Measurements from ENCODE around the gene GPR61. TPM values are rescaled to one million over a fixed set of nuclear protein-coding genes. Genes with fewer than 3 reads are reported as not detected.

Gene GPR61
- total RNA-seq, 1 donor from 2014 or later = 0.43 TPM

- H3K27me3 Mint-ChIP-seq (ENCODE audit: low read depth) = peaks cover 2% of the 10 kb centered on the region
- no peaks in the 10 kb centered on the region for H3K9me3 Mint-ChIP-seq
- DNase-seq (ENCODE audit: low spot score) = peak; percentile 80
- H3K4me3 Mint-ChIP-seq (ENCODE audit: low read depth) = peak overlapping the region; percentile 99
- peaks cover 36% of the 10 kb centered on the region for H3K4me1 Mint-ChIP-seq (ENCODE audit: low read depth)
- intact Hi-C loops (cut with micrococcal nuclease) = loop anchor here (2.0 to 10.0 kb wide), 4 partner anchors 82 to 358 kb away; partner anchors contain the start of gene PSMA5
- H3K27ac Mint-ChIP-seq = peak overlapping the region; percentile 95
- H3K36me3 Mint-ChIP-seq (ENCODE audit: low read depth) = peaks cover 12% of the 10 kb centered on the region
Observed at GRCh38 chr1:109546311-109547109, 6.8 kb downstream of the GPR61 start.

- Mint-ChIP-seq H3K36me3 (ENCODE audit: low read depth) (peaks cover 15% of the 10 kb centered on the region), H3K27me3 (ENCODE audit: low read depth) (peaks cover 2% of the 10 kb centered on the region), H3K9me3 (no peaks in the 10 kb centered on the region), H3K4me3 (ENCODE audit: low read depth) (peak overlapping the region; percentile 99), H3K4me1 (ENCODE audit: low read depth) (peaks cover 39% of the 10 kb centered on the region), H3K27ac (peak overlapping the region; percentile 95)
- intact Hi-C loops (cut with micrococcal nuclease) = loop anchor here (1.0 to 10.0 kb wide), 8 partner anchors 73 to 437 kb away; partner anchors contain the start of genes AHCYL1, GSTM1 and PSMA5
- DNase-seq (ENCODE audit: low spot score) = no peak
Observed at GRCh38 chr1:109547463-109548320, 8.0 kb downstream of the GPR61 start.

- H3K4me3 Mint-ChIP-seq (ENCODE audit: low read depth) = peak within 1 kb of the TSS; percentile 99
- H3K9me3 Mint-ChIP-seq = no peaks in the 10 kb centered on the region
- peaks cover 15% of the 10 kb centered on the region for H3K36me3 Mint-ChIP-seq (ENCODE audit: low read depth)
- intact Hi-C loops (cut with micrococcal nuclease) = loop anchor here (1.0 to 10.0 kb wide), 6 partner anchors 72 to 436 kb away; partner anchors contain the start of genes AHCYL1, GSTM1 and PSMA5
- DNase-seq (ENCODE audit: low spot score) = peak; percentile 96
- H3K27me3 Mint-ChIP-seq (ENCODE audit: low read depth) = no peaks in the 10 kb centered on the region
- peaks cover 42% of the 10 kb centered on the region for H3K4me1 Mint-ChIP-seq (ENCODE audit: low read depth)
- peak within 1 kb of the TSS; percentile 95 for H3K27ac Mint-ChIP-seq
Observed at GRCh38 chr1:109548321-109549267, 8.9 kb downstream of the GPR61 start, which contains the start of gene GNAI3. GNAI3 (plus strand) TSS chr1:109548615; CDS start chr1:109548721, 106 bp downstream.

GRCh38 chr1:109556563-109556962 lies 16.9 kb downstream of the GPR61 start:
- Mint-ChIP-seq H3K4me1 (ENCODE audit: low read depth) (peaks cover 14% of the 10 kb centered on the region), H3K27me3 (ENCODE audit: low read depth) (no peaks in the 10 kb centered on the region), H3K9me3 (no peaks in the 10 kb centered on the region), H3K36me3 (ENCODE audit: low read depth) (peaks cover 20% of the 10 kb centered on the region), H3K27ac (no peak overlapping the region), H3K4me3 (ENCODE audit: low read depth) (no peak overlapping the region)
- intact Hi-C loops (cut with micrococcal nuclease) = no loop called here
- no peak for DNase-seq (ENCODE audit: low spot score)

- no peak overlapping the region for H3K27ac Mint-ChIP-seq
- no peak overlapping the region for H3K4me3 Mint-ChIP-seq (ENCODE audit: low read depth)
- intact Hi-C loops (cut with micrococcal nuclease) = no loop called here
- H3K27me3 Mint-ChIP-seq (ENCODE audit: low read depth) = no peaks in the 10 kb centered on the region
- H3K9me3 Mint-ChIP-seq = no peaks in the 10 kb centered on the region
- H3K4me1 Mint-ChIP-seq (ENCODE audit: low read depth) = peaks cover 12% of the 10 kb centered on the region
- no peak for DNase-seq (ENCODE audit: low spot score)
- peaks cover 18% of the 10 kb centered on the region for H3K36me3 Mint-ChIP-seq (ENCODE audit: low read depth)
Observed at GRCh38 chr1:109557520-109557919, 17.8 kb downstream of the GPR61 start.

- Mint-ChIP-seq H3K4me1 (ENCODE audit: low read depth) (peaks cover 14% of the 10 kb centered on the region), H3K36me3 (ENCODE audit: low read depth) (peaks cover 6% of the 10 kb centered on the region)
- intact Hi-C loops (cut with micrococcal nuclease) = no loop called here
Observed at GRCh38 chr1:109559995-109560394, 20.3 kb downstream of the GPR61 start.

GRCh38 chr1:109564194-109564878 lies 24.7 kb downstream of the GPR61 start:
- Mint-ChIP-seq H3K4me1 (ENCODE audit: low read depth) (peaks cover 16% of the 10 kb centered on the region), H3K4me3 (ENCODE audit: low read depth) (no peak overlapping the region), H3K36me3 (ENCODE audit: low read depth) (no peaks in the 10 kb centered on the region), H3K27ac (no peak overlapping the region), H3K27me3 (ENCODE audit: low read depth) (no peaks in the 10 kb centered on the region), H3K9me3 (no peaks in the 10 kb centered on the region)
- intact Hi-C loops (cut with micrococcal nuclease) = no loop called here
- DNase-seq (ENCODE audit: low spot score) = no peak

More at GRCh38 chr1:109559995-109560394, 20.3 kb downstream of the GPR61 start:
- H3K27ac Mint-ChIP-seq = no peak overlapping the region
- DNase-seq (ENCODE audit: low spot score) = no peak
- H3K27me3 Mint-ChIP-seq (ENCODE audit: low read depth) = no peaks in the 10 kb centered on the region
- H3K9me3 Mint-ChIP-seq = no peaks in the 10 kb centered on the region
- H3K4me3 Mint-ChIP-seq (ENCODE audit: low read depth) = no peak overlapping the region

GRCh38 chr1:109565241-109565640 lies 25.6 kb downstream of the GPR61 start:
- no peak for DNase-seq (ENCODE audit: low spot score)
- no peak overlapping the region for H3K4me3 Mint-ChIP-seq (ENCODE audit: low read depth)
- no peaks in the 10 kb centered on the region for H3K9me3 Mint-ChIP-seq
- H3K27ac Mint-ChIP-seq = no peak overlapping the region
- peaks cover 11% of the 10 kb centered on the region for H3K4me1 Mint-ChIP-seq (ENCODE audit: low read depth)
- no peaks in the 10 kb centered on the region for H3K27me3 Mint-ChIP-seq (ENCODE audit: low read depth)
- H3K36me3 Mint-ChIP-seq (ENCODE audit: low read depth) = no peaks in the 10 kb centered on the region
- intact Hi-C loops (cut with micrococcal nuclease) = no loop called here

- Mint-ChIP-seq H3K9me3 (no peaks in the 10 kb centered on the region), H3K36me3 (ENCODE audit: low read depth) (no peaks in the 10 kb centered on the region), H3K27ac (no peak overlapping the region), H3K27me3 (ENCODE audit: low read depth) (no peaks in the 10 kb centered on the region), H3K4me1 (ENCODE audit: low read depth) (peaks cover 11% of the 10 kb centered on the region), H3K4me3 (ENCODE audit: low read depth) (no peak overlapping the region)
- intact Hi-C loops (cut with micrococcal nuclease) = no loop called here
- no peak for DNase-seq (ENCODE audit: low spot score)
Observed at GRCh38 chr1:109566982-109567381, 27.3 kb downstream of the GPR61 start.

GRCh38 chr1:109567877-109568672 lies 28.4 kb downstream of the GPR61 start:
- H3K4me3 Mint-ChIP-seq (ENCODE audit: low read depth) = no peak overlapping the region
- H3K27ac Mint-ChIP-seq = no peak overlapping the region
- H3K27me3 Mint-ChIP-seq (ENCODE audit: low read depth) = no peaks in the 10 kb centered on the region
- peaks cover 19% of the 10 kb centered on the region for H3K4me1 Mint-ChIP-seq (ENCODE audit: low read depth)
- H3K36me3 Mint-ChIP-seq (ENCODE audit: low read depth) = no peaks in the 10 kb centered on the region
- intact Hi-C loops (cut with micrococcal nuclease) = no loop called here
- no peaks in the 10 kb centered on the region for H3K9me3 Mint-ChIP-seq
- no peak for DNase-seq (ENCODE audit: low spot score)

- intact Hi-C loops (cut with micrococcal nuclease) = no loop called here
- no peak for DNase-seq (ENCODE audit: low spot score)
- Mint-ChIP-seq H3K36me3 (ENCODE audit: low read depth) (no peaks in the 10 kb centered on the region), H3K4me1 (ENCODE audit: low read depth) (peaks cover 17% of the 10 kb centered on the region), H3K9me3 (no peaks in the 10 kb centered on the region), H3K27me3 (ENCODE audit: low read depth) (no peaks in the 10 kb centered on the region), H3K4me3 (ENCODE audit: low read depth) (no peak overlapping the region), H3K27ac (no peak overlapping the region)
Observed at GRCh38 chr1:109569323-109569722, 29.7 kb downstream of the GPR61 start.

Measured in activated T-helper 2 cell treated with anti-CD3 and anti-CD28 coated beads, Interferon-gamma antibody, Interleukin-2, Interleukin-4, amounts not matched to agents 10 μg/mL and 5 μg/mL and 100 μg/mL, durations not matched to agents 14 hours and 24 hours and 36 hours (primary cell).